CD4-positive, alpha-beta T cell (primary cell): ENCODE results near the gene PKDREJ. TPM values are rescaled to one million over a fixed set of nuclear protein-coding genes. Genes with fewer than 3 reads are reported as not detected.

Experiments
- ATAC-seq: fragments of 200-7000 bp; cut with Tn5 transposase; one replicate; pipeline ENCODE4 v1.10.0; 2022; ENCODE audit warnings: mild to moderate bottlenecking; ENCODE audit not compliant: poor library complexity
- CTCF ChIA-PET: fragments of 350-600 bp; sonication (Branson Sonifier 250); formaldehyde crosslinking; loops from one replicate; lab custom pipeline; 2021; ENCODE audit warnings: antibody characterized with exemption, inconsistent platforms; lab: Charles Lee
- POLR2A ChIA-PET: fragments of 350-600 bp; sonication (Branson Sonifier 250); formaldehyde crosslinking; loops from one replicate; lab custom pipeline; 2021; ENCODE audit warnings: antibody characterized with exemption, inconsistent platforms; lab: Charles Lee
- DNase-seq, 14 experiments: peaks; one replicate each; pipeline ENCODE4 v3.0.0-alpha.2; 2013 to 2020; ENCODE audit warnings: mixed read lengths in 2 of 14
- H3K27ac ChIP-seq, 2 donors: one replicate each; pipeline versions ENCODE4 v1.5.1 to v1.7.0; 2013; ENCODE audit warnings: low read length in 2 of 2, low read depth in 1 of 2, mild to moderate bottlenecking in 1 of 2
- H3K27me3 ChIP-seq, 2 experiments: 1 replicate in 1 of 2; 2 replicates in 1 of 2; pipeline versions ENCODE4 v1.6.1 to v1.7.0; 2013; ENCODE audit warnings: low read length in 2 of 2, control low read depth in 1 of 2, mild to moderate bottlenecking in 1 of 2, moderate library complexity in 1 of 2; ENCODE audit not compliant: insufficient read depth in 2 of 2, control insufficient read depth in 1 of 2
- H3K36me3 ChIP-seq: one replicate; pipeline ENCODE4 v1.6.1; 2013; ENCODE audit warnings: low read length, control low read depth; ENCODE audit not compliant: insufficient read depth
- H3K4me1 ChIP-seq: one replicate; pipeline ENCODE4 v1.6.1; 2013; ENCODE audit warnings: low read length, control low read depth; ENCODE audit not compliant: insufficient read depth
- H3K4me3 ChIP-seq: one replicate; pipeline ENCODE4 v1.5.1; 2013; ENCODE audit warnings: mild to moderate bottlenecking, low read length, moderate library complexity
- H3K9me3 ChIP-seq, 2 experiments: 1 replicate in 1 of 2; 2 replicates in 1 of 2; pipeline versions ENCODE4 v1.6.1 to v1.7.0; 2013; ENCODE audit warnings: low read length in 2 of 2, mild to moderate bottlenecking in 2 of 2, control low read depth in 1 of 2, moderate library complexity in 1 of 2; ENCODE audit not compliant: control insufficient read depth in 1 of 2, insufficient read depth in 1 of 2
- H3K27ac Mint-ChIP-seq: one replicate; pipeline ENCODE4 v1.8.0; 2020; ENCODE audit warnings: mixed read lengths
- H3K27me3 Mint-ChIP-seq: one replicate; pipeline ENCODE4 v1.8.0; 2021; ENCODE audit warnings: mixed read lengths
- H3K36me3 Mint-ChIP-seq: one replicate; pipeline ENCODE4 v1.8.0; 2021; ENCODE audit warnings: low read depth, mixed read lengths
- H3K4me1 Mint-ChIP-seq: one replicate; pipeline ENCODE4 v1.8.0; 2021; ENCODE audit warnings: low read depth, mixed read lengths
- H3K4me3 Mint-ChIP-seq: one replicate; pipeline ENCODE4 v1.8.0; 2020; ENCODE audit warnings: mild to moderate bottlenecking, mixed read lengths
- H3K9me3 Mint-ChIP-seq: one replicate; pipeline ENCODE4 v1.8.0; 2020; ENCODE audit warnings: mixed read lengths
- intact Hi-C, 2 experiments: fragments of 100-400 bp; cut with DNase I in 1 of 2; cut with micrococcal nuclease in 1 of 2; formaldehyde crosslinking; loops; one replicate each; pipeline versions ENCODE4 v1.15.1 to v1.9.0; 2023 to 2025; cut with DNase I, micrococcal nuclease
- total RNA-seq, 174 experiments: library from RNA in 2 of 174; stranded (reverse) in 2 of 174; gene quantifications; one replicate each; pipeline ENCODE4 v1.2.3 and lab custom pipeline; 2021 to 2026
- TF ChIP-seq, protein P1 (sequence below): fragments of 200-600 bp; IDR thresholded peaks from one replicate; pipeline ENCODE4 v1.8.0; 2022; ENCODE audit warnings: antibody characterized with exemption, mild to moderate bottlenecking

The PKDREJ gene
- total RNA-seq, 2 experiments from 2014 or later = not detected

DNA sequence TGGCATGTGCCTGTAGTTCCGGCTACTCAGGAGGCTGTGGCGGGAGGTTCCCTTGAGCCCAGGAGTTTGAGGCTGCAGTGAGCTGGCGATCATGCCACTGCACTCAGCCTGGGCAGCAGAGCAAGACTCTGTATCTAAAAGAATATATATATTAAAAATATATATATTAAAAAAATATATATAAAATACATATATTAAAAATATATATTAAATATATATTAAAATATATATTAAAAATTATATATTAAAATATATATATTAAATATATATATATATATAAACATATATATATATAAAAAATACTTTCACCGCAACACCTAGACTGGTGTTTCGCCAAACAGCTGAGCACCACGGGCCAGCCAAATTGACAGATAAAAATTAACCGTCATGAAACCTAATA is 13.4 kb upstream of the PKDREJ start:
- Histone ChIP-seq H3K36me3 (peaks cover 25% of the 10 kb centered on the region), H3K27ac (no peak overlapping the region), H3K4me1 (peaks cover 7% of the 10 kb centered on the region), H3K4me3 (no peak overlapping the region), H3K9me3 (no peaks in the 10 kb centered on the region), H3K27me3 (no peaks in the 10 kb centered on the region)
- H3K27ac Mint-ChIP-seq = no peak overlapping the region
- ChIA-PET CTCF (interaction anchor here (1.4 kb wide), 1 partner anchor 20 kb away, joined by 3 read pairs; the partner anchor contains the start of gene GTSE1), POLR2A (interaction anchor here (0.7 kb wide), 1 partner anchor 289 kb away, joined by 3 read pairs; no protein-coding TSS in a partner anchor)
- H3K4me3 Mint-ChIP-seq = no peak overlapping the region
- no peaks in the 10 kb centered on the region for H3K4me1 Mint-ChIP-seq
- H3K36me3 Mint-ChIP-seq = peaks cover 13% of the 10 kb centered on the region
- TF ChIP-seq, protein P1, sequence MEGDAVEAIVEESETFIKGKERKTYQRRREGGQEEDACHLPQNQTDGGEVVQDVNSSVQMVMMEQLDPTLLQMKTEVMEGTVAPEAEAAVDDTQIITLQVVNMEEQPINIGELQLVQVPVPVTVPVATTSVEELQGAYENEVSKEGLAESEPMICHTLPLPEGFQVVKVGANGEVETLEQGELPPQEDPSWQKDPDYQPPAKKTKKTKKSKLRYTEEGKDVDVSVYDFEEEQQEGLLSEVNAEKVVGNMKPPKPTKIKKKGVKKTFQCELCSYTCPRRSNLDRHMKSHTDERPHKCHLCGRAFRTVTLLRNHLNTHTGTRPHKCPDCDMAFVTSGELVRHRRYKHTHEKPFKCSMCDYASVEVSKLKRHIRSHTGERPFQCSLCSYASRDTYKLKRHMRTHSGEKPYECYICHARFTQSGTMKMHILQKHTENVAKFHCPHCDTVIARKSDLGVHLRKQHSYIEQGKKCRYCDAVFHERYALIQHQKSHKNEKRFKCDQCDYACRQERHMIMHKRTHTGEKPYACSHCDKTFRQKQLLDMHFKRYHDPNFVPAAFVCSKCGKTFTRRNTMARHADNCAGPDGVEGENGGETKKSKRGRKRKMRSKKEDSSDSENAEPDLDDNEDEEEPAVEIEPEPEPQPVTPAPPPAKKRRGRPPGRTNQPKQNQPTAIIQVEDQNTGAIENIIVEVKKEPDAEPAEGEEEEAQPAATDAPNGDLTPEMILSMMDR = no peak
- DNase-seq = no peak
- no peaks in the 10 kb centered on the region for H3K27me3 Mint-ChIP-seq
- H3K9me3 Mint-ChIP-seq = no peaks in the 10 kb centered on the region
- intact Hi-C loops = no loop called here
- ATAC-seq = no peak

DNA sequence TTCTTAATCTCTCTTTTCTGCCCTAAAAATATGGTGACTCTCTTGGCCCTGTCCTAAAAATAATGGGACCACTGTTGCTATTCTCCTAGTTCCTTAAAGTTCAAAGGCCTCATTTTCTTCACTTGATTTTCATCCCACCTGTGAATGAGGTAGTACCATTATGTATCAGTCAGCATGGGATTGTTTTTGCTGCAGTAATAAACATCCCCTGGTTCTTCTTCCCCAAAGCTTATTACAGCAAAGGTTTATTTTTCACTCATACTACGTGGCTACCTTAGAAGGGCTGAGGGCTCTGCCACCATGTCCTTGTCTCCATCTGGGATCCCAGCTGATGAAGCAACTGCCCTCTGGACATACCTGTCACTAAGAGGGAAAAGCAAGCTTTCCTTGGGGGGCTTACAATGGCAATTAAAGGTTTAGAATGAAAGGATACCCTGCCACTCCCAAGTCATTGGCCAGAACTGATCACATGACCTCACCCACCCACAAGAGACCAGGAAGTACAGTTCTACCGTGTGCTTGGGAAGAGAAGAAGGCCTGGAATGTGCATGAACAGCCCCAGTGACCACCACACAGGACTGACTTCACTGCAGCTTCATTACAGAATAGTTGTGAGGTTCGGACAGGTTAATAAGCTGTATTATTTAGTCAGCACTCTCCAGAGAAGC is 12.4 kb upstream of the PKDREJ start:
- H3K9me3 Mint-ChIP-seq = no peaks in the 10 kb centered on the region
- Histone ChIP-seq H3K36me3 (peaks cover 24% of the 10 kb centered on the region), H3K27me3 (no peaks in the 10 kb centered on the region), H3K4me3 (no peak overlapping the region), H3K27ac (no peak overlapping the region), H3K9me3 (no peaks in the 10 kb centered on the region), H3K4me1 (peaks cover 5% of the 10 kb centered on the region)
- intact Hi-C loops = no loop called here
- ATAC-seq (no peak), DNase-seq (no peak)
- CTCF ChIA-PET = no interaction called here
- TF ChIP-seq, protein P1 = no peak
- H3K4me1 Mint-ChIP-seq = no peaks in the 10 kb centered on the region
- H3K36me3 Mint-ChIP-seq = peaks cover 8% of the 10 kb centered on the region
- H3K27ac Mint-ChIP-seq = no peak overlapping the region
- no peaks in the 10 kb centered on the region for H3K27me3 Mint-ChIP-seq
- POLR2A ChIA-PET = no interaction called here
- H3K4me3 Mint-ChIP-seq = no peak overlapping the region

DNA sequence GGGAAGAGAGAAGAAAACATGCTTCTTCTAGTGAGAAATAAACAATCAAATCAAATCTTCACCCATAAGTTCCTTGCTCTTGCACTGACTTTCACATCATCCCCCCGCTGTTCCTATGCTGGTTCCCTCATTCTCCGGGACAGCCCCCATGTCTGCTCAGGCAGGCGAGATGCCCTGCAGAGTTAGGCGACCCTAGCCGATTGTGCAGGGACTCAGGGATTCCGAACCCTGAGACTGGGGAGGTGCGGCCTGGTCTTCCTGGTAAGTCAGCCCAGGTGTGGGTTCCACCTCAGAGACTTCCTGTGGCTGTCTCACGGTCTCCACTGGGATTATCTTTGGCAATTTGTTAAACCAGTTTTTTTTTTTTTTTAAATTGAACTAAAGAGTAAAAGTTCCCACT is 11.2 kb upstream of the PKDREJ start:
- CTCF ChIA-PET = no interaction called here
- intact Hi-C loops = no loop called here
- no peak for ATAC-seq

More for the DNA sequence above, 11.2 kb upstream of the PKDREJ start:
- no peak for DNase-seq
- Mint-ChIP-seq H3K9me3 (no peaks in the 10 kb centered on the region), H3K36me3 (peaks cover 6% of the 10 kb centered on the region), H3K4me1 (peaks cover 9% of the 10 kb centered on the region), H3K4me3 (no peak overlapping the region), H3K27me3 (no peaks in the 10 kb centered on the region), H3K27ac (no peak overlapping the region)
- Histone ChIP-seq H3K27ac (no peak overlapping the region), H3K36me3 (peaks cover 21% of the 10 kb centered on the region), H3K9me3 (no peaks in the 10 kb centered on the region), H3K4me3 (no peak overlapping the region), H3K27me3 (no peaks in the 10 kb centered on the region), H3K4me1 (no peaks in the 10 kb centered on the region)
- TF ChIP-seq, protein P1 = no peak
- POLR2A ChIA-PET = no interaction called here
